ENCODE results near the gene NCKAP5.
"Not testable (repeated sequence)": the region's sequence is repeated elsewhere in the genome, so short reads cannot be mapped to it uniquely, and the experiment has no call there.

The NCKAP5 gene

GRCh38 chr2:132877923-132878322 is 690.3 kb downstream of the NCKAP5 start:
- DNase-seq (ENCODE audit: low read depth in 2 of 2), result no peak

DNA sequence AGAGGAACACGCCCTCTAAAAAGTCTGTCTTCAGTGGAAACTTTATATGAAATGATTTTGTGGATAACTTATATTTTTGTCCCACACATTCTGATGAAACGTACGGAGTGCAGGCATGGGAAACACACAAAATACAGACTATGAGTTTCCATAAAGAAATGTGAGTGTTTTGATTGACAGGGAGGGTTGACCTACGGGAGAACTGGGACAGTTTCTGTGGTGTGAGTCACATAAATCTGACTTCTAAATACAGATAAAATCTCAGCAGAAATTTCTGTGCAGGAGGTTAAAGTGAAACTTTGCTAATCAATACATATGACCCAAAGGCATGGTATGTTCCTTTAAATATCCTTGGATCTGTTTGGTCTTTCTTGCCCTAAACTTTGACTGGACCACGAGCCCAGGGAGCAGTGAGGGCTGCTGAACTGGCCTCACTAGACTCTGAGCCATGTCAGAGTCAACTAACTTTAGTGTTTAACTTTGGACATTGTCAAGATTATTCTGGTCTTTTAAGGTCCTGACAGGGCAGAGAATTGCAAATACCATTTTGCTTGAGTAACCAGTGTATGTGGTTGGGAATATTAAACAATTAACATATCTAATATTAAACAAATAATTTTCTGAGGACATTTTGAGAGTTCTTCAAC is 691.4 kb downstream of the NCKAP5 start:
- no peak for DNase-seq (ENCODE audit: low read depth in 2 of 2)

- DNase-seq (ENCODE audit: low read depth in 2 of 2), result no peak
These were observed 693.1 kb downstream of the NCKAP5 start for GRCh38 chr2:132875193-132875592.

DNA sequence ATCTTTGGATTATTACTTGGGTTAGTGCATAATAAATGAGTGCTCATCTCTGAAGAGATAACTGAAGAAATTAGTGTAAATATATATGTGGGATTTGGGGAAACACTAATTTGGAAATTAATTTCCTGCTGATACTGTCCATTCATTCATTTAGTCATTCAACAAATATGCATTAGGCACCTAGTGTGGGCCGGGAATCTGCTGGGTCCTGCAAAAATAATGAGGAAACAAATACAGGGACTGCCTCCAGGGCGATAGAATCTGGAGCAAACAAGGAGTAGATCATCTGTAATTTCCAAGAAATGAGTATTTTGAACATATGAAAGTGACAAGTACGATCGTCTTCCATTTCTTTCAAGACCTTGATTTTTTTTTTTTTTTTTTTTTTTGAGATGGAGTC is 694.5 kb downstream of the NCKAP5 start:
- no peak for DNase-seq (ENCODE audit: low read depth in 2 of 2)

DNA sequence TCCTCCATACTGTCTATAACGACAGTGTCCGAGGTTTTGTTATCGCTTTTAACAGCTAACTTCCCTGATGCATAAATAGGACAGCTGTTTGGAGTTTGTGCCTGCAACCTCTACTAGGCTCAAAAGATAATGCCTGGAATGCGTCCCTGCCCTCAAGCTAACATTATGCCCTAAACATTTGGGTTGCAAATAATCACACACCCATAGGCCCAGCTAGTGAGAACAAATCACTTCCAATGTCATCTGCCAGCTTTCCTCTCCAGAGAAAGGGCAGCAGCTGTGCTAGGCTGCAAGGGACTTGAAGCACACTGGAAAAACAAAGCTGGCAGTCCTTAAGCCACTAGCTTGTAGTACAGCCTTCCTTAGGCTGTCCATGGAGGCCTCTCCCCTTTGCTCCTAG is 696.4 kb downstream of the NCKAP5 start:
- no peak for DNase-seq (ENCODE audit: low read depth in 2 of 2)

DNA sequence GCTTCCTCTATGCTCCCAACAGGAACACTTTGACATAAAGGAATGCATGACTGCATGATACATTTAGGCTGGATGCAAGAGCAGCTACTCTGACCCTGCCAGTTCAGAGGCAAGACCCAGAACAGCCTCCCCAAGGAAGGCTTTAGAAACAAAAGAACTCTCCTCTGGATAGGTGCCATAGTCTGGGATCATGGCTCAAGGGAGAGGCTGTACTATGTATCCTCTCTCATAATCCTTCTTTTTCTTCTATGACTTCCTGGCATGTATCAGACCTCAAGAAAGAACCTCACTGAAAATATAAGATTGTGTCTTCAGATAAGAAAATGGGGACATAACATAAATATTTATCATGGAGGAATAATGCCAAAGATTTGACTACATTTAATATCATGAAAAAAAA is 704.3 kb downstream of the NCKAP5 start:
- DNase-seq (ENCODE audit: low read depth in 2 of 2), result no peak

DNA sequence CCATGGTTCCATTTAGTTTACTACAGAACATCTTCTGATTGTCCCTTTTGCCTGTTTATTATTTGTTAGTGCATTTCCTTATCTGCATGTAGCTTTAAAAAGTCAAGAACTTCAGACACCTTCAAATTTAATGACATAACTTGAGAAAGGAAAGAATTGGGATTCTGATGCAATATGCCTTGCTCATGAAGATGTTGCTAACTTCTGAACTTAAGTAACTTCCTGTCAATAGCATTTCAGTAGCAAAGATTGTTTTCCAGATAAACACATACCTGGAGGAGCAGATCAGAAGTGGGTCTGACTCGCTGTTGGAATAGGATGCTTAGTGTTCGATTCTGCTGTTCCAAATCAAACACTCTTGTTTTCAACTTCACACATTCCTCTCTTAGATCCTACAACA is 708.0 kb downstream of the NCKAP5 start:
- DNase-seq (ENCODE audit: low read depth in 2 of 2), result no peak

DNA sequence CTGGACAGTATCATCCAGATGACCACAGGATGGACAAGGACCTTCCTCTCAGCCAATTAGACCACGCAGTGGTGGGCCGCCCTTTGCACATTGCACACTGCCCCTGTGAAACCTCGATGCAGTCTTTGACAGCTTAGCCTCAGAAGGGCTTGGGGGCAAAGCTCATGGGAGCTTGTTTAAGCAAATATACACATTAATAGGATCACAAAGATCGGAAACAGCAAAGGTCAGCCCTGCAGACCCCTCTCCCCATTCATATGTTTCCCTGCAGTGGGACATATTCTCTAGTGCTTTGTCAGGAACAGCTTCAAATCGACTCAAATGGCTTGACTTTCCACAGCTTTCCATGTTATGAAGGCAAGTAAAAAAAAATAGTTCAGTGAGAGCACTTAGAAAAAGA is 708.7 kb downstream of the NCKAP5 start:
- no peak for DNase-seq (ENCODE audit: low read depth in 2 of 2)

GRCh38 chr2:132857319-132857718 is 710.9 kb downstream of the NCKAP5 start:
- no peak for DNase-seq (ENCODE audit: low read depth in 2 of 2)

- DNase-seq (ENCODE audit: low read depth in 2 of 2), result no peak
These were observed 717.6 kb downstream of the NCKAP5 start for GRCh38 chr2:132850688-132851087.

DNA sequence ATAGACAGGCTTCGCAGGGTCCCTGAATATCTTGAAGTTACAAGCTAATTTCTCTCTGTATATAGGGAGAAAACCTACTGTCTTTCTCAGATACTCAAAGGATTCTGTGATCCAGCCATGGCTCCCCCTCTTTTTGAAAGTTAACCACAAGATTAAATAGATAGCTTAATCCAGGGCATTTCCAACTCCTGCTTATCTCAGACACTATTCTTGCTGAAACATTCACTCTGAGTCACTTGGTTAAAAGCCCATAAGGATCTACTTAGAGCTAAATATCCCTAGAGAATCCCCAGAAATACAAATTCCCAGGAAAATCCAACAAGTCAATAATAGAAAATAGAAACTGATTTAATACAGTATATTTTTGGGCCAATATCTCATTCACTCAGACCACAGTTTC is 719.1 kb downstream of the NCKAP5 start:
- no peak for DNase-seq (ENCODE audit: low read depth in 2 of 2)

DNA sequence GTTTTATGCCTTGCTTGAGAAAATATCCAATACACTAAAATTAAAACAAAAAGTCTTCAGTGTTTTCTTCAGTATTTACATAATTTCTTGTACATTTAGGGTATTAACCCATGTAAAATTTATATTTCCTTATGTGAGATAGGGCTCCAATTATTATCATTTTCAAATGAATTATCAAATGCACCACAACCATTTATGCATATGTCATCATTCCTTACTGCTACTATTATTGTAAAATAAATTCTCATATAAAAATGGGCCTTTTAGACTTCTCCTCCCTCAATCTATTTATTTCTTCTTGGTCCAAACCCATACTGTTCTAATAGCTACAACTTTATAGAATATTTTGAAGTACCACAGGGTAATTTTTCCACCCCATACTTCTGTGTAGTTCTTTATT is 722.9 kb downstream of the NCKAP5 start:
- no peak for DNase-seq (ENCODE audit: low read depth in 2 of 2)

DNA sequence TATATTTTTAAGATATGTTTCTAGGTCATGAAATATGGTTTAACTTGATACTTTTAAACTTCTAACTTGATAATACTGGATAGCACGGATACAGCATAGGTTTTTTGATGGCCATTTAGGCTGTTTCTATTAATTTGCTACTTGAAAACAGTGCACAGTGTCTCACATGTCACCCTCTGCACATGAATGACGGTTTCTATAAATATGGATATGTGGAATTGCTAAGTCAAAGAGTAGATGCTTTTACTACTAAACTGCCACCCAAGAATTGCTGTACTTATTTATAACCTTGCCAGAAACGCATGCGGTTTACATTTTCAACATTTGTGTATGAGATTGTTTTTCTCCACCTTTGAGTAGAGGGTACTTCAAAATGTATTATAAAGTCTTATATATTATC is 723.7 kb downstream of the NCKAP5 start:
- no peak for DNase-seq (ENCODE audit: low read depth in 2 of 2)

GRCh38 chr2:132837769-132838168 is 730.5 kb downstream of the NCKAP5 start:
- no peak for DNase-seq (ENCODE audit: low read depth in 2 of 2)

DNA sequence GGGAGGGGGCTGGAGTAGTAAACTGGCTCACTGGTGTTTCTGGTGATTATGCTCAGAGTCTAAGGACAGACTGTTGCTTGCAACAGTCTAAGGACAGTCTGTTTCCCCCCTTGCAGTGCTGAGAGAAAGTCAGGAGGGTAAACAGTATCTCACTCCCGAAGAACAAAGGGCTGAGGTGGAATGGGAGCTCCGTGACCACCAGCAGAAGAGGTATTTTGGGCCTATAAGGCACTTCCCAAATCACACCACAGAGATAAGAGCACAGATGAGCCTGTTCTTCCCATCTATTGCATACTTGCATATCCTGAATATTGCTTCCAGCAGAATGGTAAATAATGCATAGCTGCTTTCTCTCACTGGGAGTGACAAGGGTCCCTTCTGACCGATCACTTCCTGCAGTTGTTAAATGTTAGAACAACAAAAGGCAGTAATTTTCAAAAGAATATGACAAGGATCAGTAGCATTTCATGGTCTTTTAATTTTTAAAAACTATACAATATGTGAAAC is 737.9 kb downstream of the NCKAP5 start:
- DNase-seq (ENCODE audit: low read depth in 2 of 2), result no peak

DNA sequence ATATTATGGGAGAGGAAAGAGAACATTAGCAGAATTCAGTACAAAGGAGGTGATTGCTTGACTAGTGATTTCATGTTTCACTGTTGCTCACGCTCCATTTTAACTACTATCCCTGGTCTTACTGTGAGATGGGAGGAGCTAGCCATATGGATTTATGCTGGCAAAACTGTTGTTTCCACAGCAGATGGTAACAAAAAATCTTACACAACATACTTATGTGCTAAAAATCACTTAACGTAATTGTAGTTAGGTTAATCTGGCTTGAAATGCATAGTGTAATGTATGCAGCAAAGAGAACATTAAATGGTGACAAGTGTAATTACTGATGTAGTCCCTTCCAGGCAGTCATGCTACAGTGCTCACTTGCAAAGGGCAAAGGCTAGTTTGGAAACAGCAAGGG is 742.7 kb downstream of the NCKAP5 start:
- DNase-seq (ENCODE audit: low read depth in 2 of 2), result no peak

DNA sequence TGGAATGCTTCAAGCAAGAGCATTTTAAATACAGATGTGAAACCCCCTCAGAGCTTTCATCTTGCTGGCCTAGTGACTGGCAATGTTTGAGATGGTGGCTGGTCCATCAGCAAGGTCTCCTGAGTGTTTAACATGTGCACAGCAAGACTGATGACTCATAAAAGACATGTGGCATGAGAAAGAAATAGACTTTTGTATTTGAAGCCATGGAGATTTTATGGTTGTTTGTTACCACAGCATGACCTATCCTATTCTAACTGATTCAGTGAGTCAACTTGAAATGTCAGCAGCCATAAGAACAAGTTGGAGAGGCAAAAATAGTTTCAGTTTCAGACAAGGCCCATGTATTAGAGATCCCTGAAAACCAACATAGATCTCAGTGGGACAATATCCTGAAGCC is 743.5 kb downstream of the NCKAP5 start:
- DNase-seq (ENCODE audit: low read depth in 2 of 2), result no peak

GRCh38 chr2:132816234-132816633 is 752.0 kb downstream of the NCKAP5 start:
- no peak for DNase-seq (ENCODE audit: low read depth in 2 of 2)

DNA sequence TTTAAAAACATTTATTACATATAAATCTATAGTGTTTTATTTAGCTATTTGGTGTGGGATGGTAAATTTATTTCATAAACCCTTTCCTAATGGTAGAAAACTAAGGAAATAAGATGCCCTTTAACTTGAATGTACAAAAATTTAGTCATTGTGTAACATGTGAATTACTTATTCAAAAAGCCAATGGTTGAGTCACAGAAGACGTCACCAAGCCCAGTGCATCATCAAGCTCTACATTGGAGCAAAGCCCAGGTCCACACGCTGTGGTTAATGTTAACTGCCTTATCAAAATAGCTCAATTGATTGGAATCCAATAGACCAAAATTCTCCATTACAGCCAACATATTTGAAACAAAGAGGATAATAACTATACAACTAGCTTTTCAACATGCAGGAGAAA is 752.7 kb downstream of the NCKAP5 start:
- DNase-seq (ENCODE audit: low read depth in 2 of 2), result no peak

DNA sequence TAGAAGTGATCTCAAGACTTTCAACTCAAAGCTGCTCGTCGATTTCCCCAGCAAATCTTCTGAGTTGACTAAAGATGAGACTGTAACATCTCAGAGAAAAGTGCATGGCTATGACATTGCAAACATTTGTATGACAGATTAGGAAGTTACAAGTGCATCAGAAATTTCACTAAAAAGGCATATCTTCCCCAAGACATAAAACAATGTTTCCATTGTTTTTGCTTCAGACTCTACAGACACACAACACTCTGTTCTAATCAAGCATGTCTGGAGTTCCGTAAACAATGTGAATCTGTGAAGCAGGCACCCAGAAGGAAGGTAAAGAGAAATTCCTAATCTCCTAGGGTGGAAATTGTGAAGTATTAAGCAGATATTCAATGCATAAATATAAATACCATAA is 753.6 kb downstream of the NCKAP5 start:
- no peak for DNase-seq (ENCODE audit: low read depth in 2 of 2)

DNA sequence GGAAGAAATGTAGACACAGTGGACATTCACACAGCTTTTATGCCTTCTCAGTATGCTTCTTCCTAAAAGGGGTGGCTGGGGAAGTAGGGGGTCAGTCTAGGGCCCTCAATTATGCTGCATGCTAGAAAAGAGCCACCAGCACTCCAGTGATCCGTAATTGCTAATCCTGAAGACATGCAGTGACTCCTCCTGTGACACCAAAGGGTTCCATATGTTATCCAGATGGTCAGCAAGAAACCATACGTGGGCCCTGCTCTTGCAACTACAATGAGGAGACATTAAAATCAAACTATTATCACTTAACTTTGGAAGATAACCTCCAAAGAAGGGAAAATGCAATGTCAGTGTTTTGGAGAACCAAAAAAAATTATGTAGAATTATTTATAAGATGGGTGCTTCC is 754.8 kb downstream of the NCKAP5 start:
- no peak for DNase-seq (ENCODE audit: low read depth in 2 of 2)

DNA sequence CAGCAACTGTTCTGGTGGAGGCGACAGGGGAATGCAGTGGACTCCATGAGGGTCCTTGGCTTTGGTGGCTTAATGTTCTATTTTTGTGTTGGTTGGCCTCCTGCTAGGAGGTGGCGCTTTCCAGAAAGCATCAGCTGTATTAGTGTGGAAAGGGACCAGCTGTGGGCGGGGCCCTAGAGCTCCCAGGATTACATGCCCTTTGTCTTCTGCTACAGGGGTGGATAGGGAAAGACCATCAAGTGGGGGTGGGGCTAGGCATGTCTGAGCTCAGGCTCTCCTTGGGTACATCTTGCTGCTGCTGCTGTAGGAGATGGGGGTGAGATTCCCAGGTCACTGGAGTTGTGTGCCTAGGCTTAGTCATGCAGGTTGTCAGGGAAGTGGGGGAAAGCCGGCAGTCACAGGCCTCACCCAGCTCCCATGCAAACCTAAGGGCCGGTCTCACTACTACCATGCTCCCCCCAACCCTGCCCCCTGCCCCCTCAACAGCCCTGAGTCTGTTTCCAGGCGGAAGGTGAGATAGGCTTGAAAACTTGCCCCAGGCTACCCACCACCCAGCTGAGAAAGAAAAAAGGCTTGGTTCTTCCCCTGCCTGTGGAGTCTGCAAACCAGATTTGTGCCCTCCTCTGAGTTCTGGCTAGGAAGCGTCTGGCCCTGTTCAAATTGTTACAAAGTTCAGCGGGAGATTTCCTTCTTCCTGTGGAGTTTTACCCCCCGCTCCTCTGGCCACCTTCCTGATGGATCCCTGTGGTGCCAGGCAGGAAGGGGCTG is 756.9 kb downstream of the NCKAP5 start:
- no peak for DNase-seq (ENCODE audit: low read depth in 2 of 2)

GRCh38 chr2:132809962-132810361 is 758.3 kb downstream of the NCKAP5 start:
- not testable (repeated sequence) for DNase-seq (ENCODE audit: low read depth in 2 of 2)
